ENCODE results near the gene AUTS2.

GRCh38 chr7:70035955-70036354 lies 437.7 kb downstream of the AUTS2 start:
- TF ChIP-seq NFRKB (IDR thresholded peaks at IDR 0.05) = no peak
- TF ChIP-seq ZNF384 (IDR thresholded peaks at IDR 0.05) = no peak
